ENCODE results near the gene FOXD4.
"Not testable (repeated sequence)": the region's sequence is repeated elsewhere in the genome, so short reads cannot be mapped to it uniquely, and the experiment has no call there.

The FOXD4 gene

GRCh38 chr9:93909-94308 is 24.3 kb downstream of the FOXD4 start:
- not testable (repeated sequence) for DNase-seq (ENCODE audit: low spot score)

- not testable (repeated sequence) for DNase-seq (ENCODE audit: low spot score)
These were observed 27.4 kb downstream of the FOXD4 start for GRCh38 chr9:90851-91250.

GRCh38 chr9:88396-89037 is 29.7 kb downstream of the FOXD4 start:
- not testable (repeated sequence) for DNase-seq (ENCODE audit: low spot score)

GRCh38 chr9:87860-88259 is 30.4 kb downstream of the FOXD4 start:
- DNase-seq (ENCODE audit: low spot score) = not testable (repeated sequence)

GRCh38 chr9:87105-87504 is 31.1 kb downstream of the FOXD4 start:
- DNase-seq (ENCODE audit: low spot score) = not testable (repeated sequence)

- DNase-seq (ENCODE audit: low spot score) = not testable (repeated sequence)
These were observed 31.5 kb downstream of the FOXD4 start for GRCh38 chr9:86697-87096.

GRCh38 chr9:82932-83689 is 35.1 kb downstream of the FOXD4 start:
- not testable (repeated sequence) for DNase-seq (ENCODE audit: low spot score)

- DNase-seq (ENCODE audit: low spot score) = not testable (repeated sequence)
These were observed 39.9 kb downstream of the FOXD4 start for GRCh38 chr9:78333-78732.

- not testable (repeated sequence) for DNase-seq (ENCODE audit: low spot score)
These were observed 41.8 kb downstream of the FOXD4 start for GRCh38 chr9:76389-76788.

- DNase-seq (ENCODE audit: low spot score) = not testable (repeated sequence)
These were observed 44.2 kb downstream of the FOXD4 start for GRCh38 chr9:73900-74525.

GRCh38 chr9:73076-73899 is 44.9 kb downstream of the FOXD4 start:
- DNase-seq (ENCODE audit: low spot score) = not testable (repeated sequence)

All from SW480 (cell line).